H1 (cell line): ENCODE measurements around the gene KLHL2. TPM values are rescaled to one million over a fixed set of nuclear protein-coding genes. Genes with fewer than 3 reads are reported as not detected.

ENCODE experiments used
- CTCF ChIA-PET: fragments of 300-600 bp; sonication (Branson Sonifier 250); formaldehyde crosslinking; loops from one replicate; lab custom pipeline; 2021; ENCODE audit not compliant: partially characterized antibody; lab: Charles Lee
- POLR2A ChIA-PET: fragments of 300-600 bp; sonication (Branson Sonifier 250); formaldehyde crosslinking; loops from one replicate; lab custom pipeline; 2021; ENCODE audit warnings: inconsistent platforms; ENCODE audit not compliant: partially characterized antibody; lab: Charles Lee
- DNase-seq, 2 experiments: peaks; one replicate each; pipeline versions ENCODE4 v3.0.0 to v3.0.0-alpha.2; 2010 to 2022; ENCODE audit warnings: low spot score in 2 of 2, low read depth in 1 of 2, mixed read lengths in 1 of 2
- FAIRE-seq: peaks from 2 replicates; lab custom pipeline; 2011; peaks lifted over from hg19 to GRCh38; lab: Jason Lieb, UNC
- H2AFZ ChIP-seq: 2 replicates; pipeline ENCODE4 v1.8.1; 2012; ENCODE audit warnings: low read length, inconsistent platforms
- H2AK5ac ChIP-seq: 2 replicates; pipeline ENCODE4 v1.6.1; 2013; ENCODE audit warnings: low read depth, low read length
- H2BK120ac ChIP-seq: replicated peaks from 2 replicates; pipeline ENCODE3; 2013; ENCODE audit warnings: low read depth, low read length, inconsistent platforms
- H2BK12ac ChIP-seq: 2 replicates; pipeline ENCODE4 v1.6.1; 2013; ENCODE audit warnings: low read depth, low read length
- H2BK15ac ChIP-seq: 2 replicates; pipeline ENCODE4 v1.6.1; 2013; ENCODE audit warnings: low read length
- H2BK20ac ChIP-seq: 2 replicates; pipeline ENCODE4 v1.6.1; 2013; ENCODE audit warnings: low read length
- H2BK5ac ChIP-seq: 2 replicates; pipeline ENCODE4 v1.6.1; 2013; ENCODE audit warnings: low read depth, low read length
- H3K14ac ChIP-seq: 2 replicates; pipeline ENCODE4 v1.6.1; 2013; ENCODE audit warnings: inconsistent platforms; ENCODE audit not compliant: insufficient read length
- H3K18ac ChIP-seq: 2 replicates; pipeline ENCODE4 v1.6.1; 2013; ENCODE audit warnings: low read length; ENCODE audit errors: extremely low read depth
- H3K23ac ChIP-seq: 2 replicates; pipeline ENCODE4 v1.6.1; 2013; ENCODE audit warnings: inconsistent platforms; ENCODE audit not compliant: insufficient read length
- H3K23me2 ChIP-seq: 2 replicates; pipeline ENCODE4 v1.6.1; 2013; ENCODE audit warnings: low read depth, low read length
- H3K27ac ChIP-seq: 2 replicates; pipeline ENCODE4 v1.6.1; 2011; ENCODE audit warnings: low read depth, low read length, inconsistent platforms
- H3K27me3 ChIP-seq, 4 experiments: replicated peaks in 1 of 4; 1 replicate in 1 of 4; 2 replicates in 3 of 4; pipeline versions ENCODE4 v1.6.1 to v1.8.1; 2011 to 2013; ENCODE audit warnings: low read length in 3 of 4, mild to moderate bottlenecking in 3 of 4, inconsistent platforms in 2 of 4, mixed read lengths in 2 of 4, moderate library complexity in 1 of 4; ENCODE audit not compliant: control insufficient read depth in 3 of 4, insufficient read depth in 3 of 4; ENCODE audit errors: extremely low read depth in 1 of 4
- H3K36me3 ChIP-seq, 4 experiments: 2 replicates each; pipeline versions ENCODE4 v1.6.1 to v1.8.1; 2011 to 2013; ENCODE audit warnings: mild to moderate bottlenecking in 4 of 4, low read length in 3 of 4, moderate library complexity in 2 of 4, control low read depth in 1 of 4, inconsistent platforms in 1 of 4; ENCODE audit not compliant: insufficient read depth in 4 of 4, control insufficient read depth in 2 of 4
- H3K4ac ChIP-seq: replicated peaks from 2 replicates; pipeline ENCODE3; 2013; ENCODE audit warnings: low read length, low read depth, mixed read lengths, inconsistent platforms; ENCODE audit not compliant: insufficient read length
- H3K4me1 ChIP-seq, 4 experiments: replicated peaks in 1 of 4; 1 replicate in 1 of 4; 2 replicates in 3 of 4; pipeline versions ENCODE4 v1.6.1 to v1.8.1; 2011 to 2013; ENCODE audit warnings: low read length in 3 of 4, inconsistent platforms in 2 of 4, mixed read lengths in 1 of 4; ENCODE audit not compliant: insufficient read depth in 4 of 4, control insufficient read depth in 3 of 4
- H3K4me2 ChIP-seq, 2 experiments: 2 replicates each; pipeline versions ENCODE4 v1.6.1 to v1.8.1; 2011 to 2013; ENCODE audit warnings: low read depth in 2 of 2, low read length in 2 of 2, control low read depth in 1 of 2, inconsistent platforms in 1 of 2, mild to moderate bottlenecking in 1 of 2; ENCODE audit not compliant: insufficient read depth in 1 of 2
- H3K4me3 ChIP-seq, 4 experiments: fragments of 200-600, 300-600 bp in 1 of 4; sonication (generic), shearing (Covaris generic), sonication (Bioruptor Twin) in 1 of 4; 2 replicates each; pipeline versions ENCODE4 v1.5.1 to v1.8.1; 2011 to 2016; ENCODE audit warnings: low read length in 4 of 4, low read depth in 3 of 4, control low read depth in 2 of 4, inconsistent platforms in 2 of 4, mild to moderate bottlenecking in 2 of 4, mixed read lengths in 1 of 4, moderate library complexity in 1 of 4; ENCODE audit not compliant: insufficient read depth in 2 of 4; ENCODE audit errors: extremely low read depth in 1 of 4
- H3K56ac ChIP-seq: replicated peaks from 2 replicates; pipeline ENCODE3; 2013; ENCODE audit warnings: low read depth, mild to moderate bottlenecking, mixed read lengths, low read length, inconsistent platforms; ENCODE audit not compliant: insufficient read length
- H3K79me1 ChIP-seq: 2 replicates; pipeline ENCODE4 v1.6.1; 2013; ENCODE audit warnings: low read depth, low read length, control low read depth
- H3K79me2 ChIP-seq, 2 experiments: 2 replicates each; pipeline versions ENCODE4 v1.6.1 to v1.8.1; 2012 to 2013; ENCODE audit warnings: low read length in 2 of 2, mild to moderate bottlenecking in 2 of 2, inconsistent platforms in 1 of 2; ENCODE audit not compliant: insufficient read depth in 2 of 2, control insufficient read depth in 1 of 2
- H3K9ac ChIP-seq, 4 experiments: replicated peaks in 1 of 4; 1 replicate in 1 of 4; 2 replicates in 3 of 4; pipeline versions ENCODE4 v1.6.1 to v1.8.1; 2011 to 2013; ENCODE audit warnings: low read depth in 3 of 4, low read length in 3 of 4, control low read depth in 2 of 4, mild to moderate bottlenecking in 2 of 4, moderate library complexity in 2 of 4, inconsistent platforms in 1 of 4; ENCODE audit errors: extremely low read depth in 1 of 4
- H3K9me3 ChIP-seq, 2 experiments: 2 replicates each; pipeline versions ENCODE4 v1.6.1 to v1.8.1; 2012 to 2013; ENCODE audit warnings: mild to moderate bottlenecking in 2 of 2, moderate library complexity in 2 of 2, control low read depth in 1 of 2, inconsistent platforms in 1 of 2, low read depth in 1 of 2, low read length in 1 of 2, mixed read lengths in 1 of 2; ENCODE audit not compliant: insufficient read depth in 2 of 2
- H4K20me1 ChIP-seq, 2 experiments: replicated peaks in 1 of 2; 2 replicates each; pipeline versions ENCODE3 to v1.8.1; 2011 to 2013; ENCODE audit warnings: inconsistent platforms in 2 of 2, low read length in 2 of 2, mild to moderate bottlenecking in 1 of 2; ENCODE audit not compliant: insufficient read depth in 2 of 2, control insufficient read depth in 1 of 2
- H4K5ac ChIP-seq: 2 replicates; pipeline ENCODE4 v1.6.1; 2013; ENCODE audit warnings: low read length, low read depth, mixed read lengths, inconsistent platforms; ENCODE audit not compliant: insufficient read length
- H4K8ac ChIP-seq: 2 replicates; pipeline ENCODE4 v1.8.0; 2013; ENCODE audit warnings: mild to moderate bottlenecking, moderate library complexity, low read length, inconsistent platforms; ENCODE audit not compliant: insufficient read depth; ENCODE audit errors: extremely low read depth
- H4K91ac ChIP-seq: replicated peaks from 2 replicates; pipeline ENCODE3; 2013; ENCODE audit warnings: low read length, mixed read lengths, inconsistent platforms; ENCODE audit not compliant: insufficient read length
- BACH1 ChIP-seq: IDR thresholded peaks from 2 replicates; pipeline ENCODE4 v1.6.1; 2012; ENCODE audit warnings: low read length, improper control_type of control experiment
- BRCA1 ChIP-seq: IDR thresholded peaks from 2 replicates; pipeline ENCODE4 v1.6.1; 2012; ENCODE audit warnings: low read depth, low read length, improper control_type of control experiment
- EP300 ChIP-seq, 2 experiments: IDR thresholded peaks; 1 replicate in 1 of 2; 2 replicates in 1 of 2; pipeline ENCODE4 v1.6.1; 2011 to 2012; ENCODE audit warnings: low read depth in 2 of 2, low read length in 2 of 2, mild to moderate bottlenecking in 2 of 2, borderline replicate concordance in 1 of 2, inconsistent platforms in 1 of 2, moderate library complexity in 1 of 2
- MAX ChIP-seq: IDR thresholded peaks from 2 replicates; pipeline ENCODE4 v1.6.1; 2012; ENCODE audit warnings: inconsistent platforms
- PHF8 ChIP-seq: fragments of 200-600 bp; sonication (generic); conservative IDR thresholded peaks from 2 replicates; pipeline ENCODE4 v1.7.1; 2012; ENCODE audit warnings: low read depth, mild to moderate bottlenecking, inconsistent platforms, low read length, moderate library complexity
- RXRA ChIP-seq: IDR thresholded peaks from 2 replicates; pipeline ENCODE4 v1.6.1; 2011; ENCODE audit warnings: low read depth, mild to moderate bottlenecking, low read length, moderate library complexity; ENCODE audit not compliant: insufficient read depth
- SIN3A ChIP-seq, 2 experiments: IDR thresholded peaks in 1 of 2; conservative IDR thresholded peaks in 1 of 2; 2 replicates each; pipeline ENCODE4 v1.6.1; 2011 to 2012; ENCODE audit warnings: low read length in 2 of 2, improper control_type of control experiment in 1 of 2, low read depth in 1 of 2, mild to moderate bottlenecking in 1 of 2
- SIRT6 ChIP-seq: IDR thresholded peaks from one replicate; pipeline ENCODE4 v1.7.1; 2012; ENCODE audit warnings: low read length, inconsistent platforms
- TBP ChIP-seq: IDR thresholded peaks from 2 replicates; pipeline ENCODE4 v1.6.1; 2011; ENCODE audit warnings: low read depth, low read length, improper control_type of control experiment
- WGBS, 2 experiments: shearing (Covaris generic) in 1 of 2; methylation state at CpG; one replicate each; pipeline versions ENCODE4 v1.1.6 to v1.1.7; 2013 to 2015; ENCODE audit warnings: low lambda C conversion rate in 2 of 2, mixed read lengths in 2 of 2, inconsistent platforms in 1 of 2, low coverage in 1 of 2, missing lambda C conversion rate in 1 of 2; ENCODE audit not compliant: insufficient replicate concordance in 2 of 2, insufficient coverage in 1 of 2, insufficient read length in 1 of 2; ENCODE audit errors: extremely low coverage in 1 of 2, missing lambda C conversion rate in 1 of 2; 5-methylcytosine and 5-hydroxymethylcytosine counted together
- polyA plus RNA-seq, 7 experiments: library from polyadenylated mRNA; depleted of rRNA in 3 of 7; stranded (reverse) in 5 of 7; unstranded in 2 of 7; fragments of >200 nt in 5 of 7; fragments of 200-250 nt in 2 of 7; gene quantifications; 1 replicate in 5 of 7; 2 replicates in 1 of 7; 4 replicates in 1 of 7; pipeline versions ENCODE4 v1.2.1 to v1.2.3, GENCODE V29; 2011 to 2013; ENCODE audit warnings: missing spikeins in 2 of 7, mixed read lengths in 2 of 7
- total RNA-seq: library from RNA; stranded (reverse); fragmentation: NEBNext Ultra II Directional; extraction: Animal tissue kit (Norgen Biotek cat#: 25700); gene quantifications from 2 replicates; pipeline ENCODE4 v1.2.1, GENCODE V29; 2021

The KLHL2 gene
- total and polyA plus RNA-seq, 2 of the 8 experiments (the other 6 are each of a cell fraction or from before 2014, with no cell fraction given) = 5.2 to 12.0 TPM

DNA sequence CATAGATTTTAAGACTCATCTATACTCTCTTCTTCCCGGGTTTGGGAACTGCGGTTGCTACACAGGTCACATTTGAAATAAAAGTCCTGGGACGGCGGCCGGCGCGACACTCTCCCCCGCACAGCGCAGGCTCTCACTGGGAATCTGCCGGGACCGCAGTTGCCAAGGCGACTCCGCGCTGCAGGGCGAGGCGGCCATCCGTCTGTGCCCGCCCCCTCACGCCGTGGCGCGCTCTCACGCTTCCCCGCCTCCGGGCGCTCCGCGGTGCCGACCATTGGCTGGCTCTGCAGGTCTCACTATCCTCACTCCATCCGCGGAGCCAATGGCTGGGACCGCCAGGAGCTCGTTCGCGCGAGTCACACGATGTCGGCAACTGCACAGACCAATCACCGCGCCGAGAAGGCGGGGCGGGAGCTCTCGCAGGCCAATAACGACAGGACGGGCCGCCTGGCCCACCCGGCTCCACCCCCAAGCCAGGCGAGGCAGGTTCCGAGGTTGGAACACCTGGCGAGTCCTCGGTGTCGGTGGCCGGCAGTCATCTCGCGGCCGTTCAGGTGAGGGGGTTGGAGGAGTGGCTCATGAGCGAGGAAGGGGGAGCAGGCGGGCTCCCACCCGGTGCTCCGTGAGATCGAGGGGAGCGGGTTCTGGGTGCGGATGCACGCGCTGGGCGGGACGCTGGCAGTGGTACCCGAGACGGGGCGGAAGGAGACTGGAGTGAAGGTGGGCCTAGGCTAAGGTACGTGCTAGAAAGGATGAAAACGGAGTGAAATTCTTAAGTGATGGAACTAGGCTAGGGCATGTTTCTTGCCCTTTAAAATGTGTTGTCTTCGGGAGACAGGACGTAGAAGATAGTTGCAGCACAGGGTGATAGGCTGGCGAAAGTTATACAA lies 120.1 kb downstream of the KLHL2 start, which contains the start of gene MSMO1:
TSS of gene MSMO1 (plus strand) at position 459 of the 890 bp plus-strand sequence. CDS start 5,702 bp downstream, outside the sequence.
- H2AFZ ChIP-seq = peak within 1 kb of the TSS; percentile 66; the same call in 1 of the 2 replicates
- peak within 1 kb of the TSS; percentile 90 for H4K5ac ChIP-seq
- H2BK12ac ChIP-seq = peak within 1 kb of the TSS; percentile 40; the same call in 1 of the 2 replicates
- no peak within 1 kb of the TSS for H3K23ac ChIP-seq
- H4K91ac ChIP-seq = peak within 1 kb of the TSS; percentile 89
- peak within 1 kb of the TSS; percentile 25 for H3K14ac ChIP-seq
- H2BK15ac ChIP-seq = peak within 1 kb of the TSS; percentile 47; the same call in 1 of the 2 replicates
- DNase-seq (peak; percentile 95 to 98), FAIRE-seq (peak; percentile 81)
- peak within 1 kb of the TSS; percentile 81 to 97 (median 82) for H3K9ac ChIP-seq
- H3K79me2 ChIP-seq = peaks cover 43 to 49% of the 10 kb centered on the region in 2 experiments
- peaks cover 3% of the 10 kb centered on the region for H3K23me2 ChIP-seq
- H3K36me3 ChIP-seq = peaks cover 0 to 22% (median 5%) of the 10 kb centered on the region in 4 experiments; a peak in 2 of 8 replicates
- peak within 1 kb of the TSS; percentile 13; the same call in 1 of the 2 replicates for H2BK20ac ChIP-seq
- peak within 1 kb of the TSS; percentile 75 for H2BK120ac ChIP-seq
- peak within 1 kb of the TSS; percentile 14; the same call in 1 of the 2 replicates for H2AK5ac ChIP-seq
- H3K9me3 ChIP-seq = no peaks in the 10 kb centered on the region
- WGBS, 2 experiments = 1% methylated on average over 75 of the region's 76 CpGs; no CpG with 5 or more reads in 1 of the 2 experiments
- H3K79me1 ChIP-seq = no peaks in the 10 kb centered on the region; the same call in 1 of the 2 replicates
- peak within 1 kb of the TSS; percentile 69; the same call in 1 of the 2 replicates for H4K8ac ChIP-seq
- H3K27ac ChIP-seq = peak within 1 kb of the TSS; percentile 75
- ChIA-PET POLR2A (interaction anchor here (0.6 to 2.0 kb wide), 10 partner anchors 9 to 205 kb away, joined by 3 to 11 read pairs (median 4); no protein-coding TSS in a partner anchor), CTCF (interaction anchor here (1.0 to 2.0 kb wide), 6 partner anchors 16 to 202 kb away, joined by 3 to 13 read pairs (median 4); no protein-coding TSS in a partner anchor)
- peaks cover 5 to 9% (median 7%) of the 10 kb centered on the region in 4 experiments for H3K4me1 ChIP-seq
- peak within 1 kb of the TSS; percentile 93 to 98 (median 96) for H3K4me3 ChIP-seq
- peak within 1 kb of the TSS; percentile 88 for H3K56ac ChIP-seq
- H3K4ac ChIP-seq = peak within 1 kb of the TSS; percentile 96
- H3K4me2 ChIP-seq = peak within 1 kb of the TSS; percentile 88 to 90
- peak within 1 kb of the TSS; percentile 87 for H2BK5ac ChIP-seq
- no peaks in the 10 kb centered on the region for H3K27me3 ChIP-seq
- H3K18ac ChIP-seq = peak within 1 kb of the TSS; percentile 56
- H4K20me1 ChIP-seq = peaks cover 20 to 25% of the 10 kb centered on the region in 2 experiments
- TF ChIP-seq RXRA = no peak
- peak; percentile 35; the same call in 1 of the 2 replicates for TF ChIP-seq BRCA1
- TF ChIP-seq SIN3A (conservative IDR thresholded peaks at IDR 0.05 in 1 of 2, IDR thresholded peaks at IDR 0.05 in 1 of 2; ENCODE audit: low read depth in 1 of 2, low read length in 2 of 2) = peak; percentile 20 to 55; a peak in 3 of 4 replicates
- TF ChIP-seq BACH1 = 0 out of 2 replicates have a peak, but pooled peaks have one; percentile 8
- peak; percentile 37 for TF ChIP-seq MAX
- TF ChIP-seq SIRT6 = no peak
- peak; percentile 76 for TF ChIP-seq PHF8
- TF ChIP-seq TBP = peak; percentile 77
- TF ChIP-seq EP300 (IDR thresholded peaks at IDR 0.05; ENCODE audit: borderline replicate concordance in 1 of 2, low read depth in 2 of 2, low read length in 2 of 2) = no peak
